Measurements from ENCODE around the gene UBE2R2. TPM values are rescaled to one million over a fixed set of nuclear protein-coding genes. Genes with fewer than 3 reads are reported as not detected.
A peak's percentile ranks its signal among the peaks of the same experiment; 100 is the strongest.
"Not testable (repeated sequence)": the region's sequence is repeated elsewhere in the genome, so short reads cannot be mapped to it uniquely, and the experiment has no call there.

The UBE2R2 gene, protein sequence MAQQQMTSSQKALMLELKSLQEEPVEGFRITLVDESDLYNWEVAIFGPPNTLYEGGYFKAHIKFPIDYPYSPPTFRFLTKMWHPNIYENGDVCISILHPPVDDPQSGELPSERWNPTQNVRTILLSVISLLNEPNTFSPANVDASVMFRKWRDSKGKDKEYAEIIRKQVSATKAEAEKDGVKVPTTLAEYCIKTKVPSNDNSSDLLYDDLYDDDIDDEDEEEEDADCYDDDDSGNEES
- total RNA-seq (10 to 100 TPM; 22.7 to 24.5 TPM), total RNA-seq (29.9 to 107 (median 55.1) reads per million in 172 experiments)
- polyA plus RNA-seq (2013, experiment 1 of 2), result 25.3 TPM
- 29.3 TPM for polyA plus RNA-seq (2013, experiment 2 of 2)

- H3K4me3 Mint-ChIP-seq, result peak within 1 kb of the TSS; percentile 96
- Histone ChIP-seq H3K36me3 (ENCODE audit: insufficient read depth, low read length) (no peaks in the 10 kb centered on the region), H3K27me3 (ENCODE audit: control insufficient read depth in 1 of 2, insufficient read depth in 2 of 2, low read length in 2 of 2) (no peaks in the 10 kb centered on the region), H3K9me3 (ENCODE audit: control insufficient read depth in 1 of 2, insufficient read depth in 1 of 2, low read length in 2 of 2) (no peaks in the 10 kb centered on the region), H3K4me1 (ENCODE audit: insufficient read depth, low read length) (peaks cover 34% of the 10 kb centered on the region), H3K27ac (ENCODE audit: low read depth in 1 of 2, low read length in 2 of 2) (peak within 1 kb of the TSS; percentile 96), H3K4me3 (ENCODE audit: low read length) (peak within 1 kb of the TSS; percentile 64)
- ChIA-PET POLR2A (interaction anchor here (0.8 to 2.1 kb wide), 4 partner anchors 27 to 232 kb away, joined by 3 to 9 read pairs (median 5); partner anchors contain the start of gene UBAP2), CTCF (interaction anchor here (0.6 to 4.4 kb wide), 4 partner anchors 31 to 364 kb away, joined by 3 to 51 read pairs (median 3); no protein-coding TSS in a partner anchor)
- peaks cover 59% of the 10 kb centered on the region for H3K4me1 Mint-ChIP-seq (ENCODE audit: low read depth)
- peak; percentile 80 for ATAC-seq (ENCODE audit: poor library complexity)
- H3K27me3 Mint-ChIP-seq, result no peaks in the 10 kb centered on the region
- intact Hi-C loops (cut with DNase I, micrococcal nuclease), result loop anchor here (2.0 to 10.0 kb wide), 5 partner anchors 228 to 641 kb away; partner anchors contain the start of genes UBAP2 (in 2 of the 2), DNAI1 (in 1 of the 2), FAM219A (in 1 of the 2) and MYORG (in 1 of the 2)
- peak; percentile 89 to 99 (median 92) for DNase-seq
- no peaks in the 10 kb centered on the region for H3K9me3 Mint-ChIP-seq
- H3K36me3 Mint-ChIP-seq (ENCODE audit: low read depth), result peaks cover 17% of the 10 kb centered on the region
- peak within 1 kb of the TSS; percentile 98 for H3K27ac Mint-ChIP-seq
- TF ChIP-seq, protein P1, sequence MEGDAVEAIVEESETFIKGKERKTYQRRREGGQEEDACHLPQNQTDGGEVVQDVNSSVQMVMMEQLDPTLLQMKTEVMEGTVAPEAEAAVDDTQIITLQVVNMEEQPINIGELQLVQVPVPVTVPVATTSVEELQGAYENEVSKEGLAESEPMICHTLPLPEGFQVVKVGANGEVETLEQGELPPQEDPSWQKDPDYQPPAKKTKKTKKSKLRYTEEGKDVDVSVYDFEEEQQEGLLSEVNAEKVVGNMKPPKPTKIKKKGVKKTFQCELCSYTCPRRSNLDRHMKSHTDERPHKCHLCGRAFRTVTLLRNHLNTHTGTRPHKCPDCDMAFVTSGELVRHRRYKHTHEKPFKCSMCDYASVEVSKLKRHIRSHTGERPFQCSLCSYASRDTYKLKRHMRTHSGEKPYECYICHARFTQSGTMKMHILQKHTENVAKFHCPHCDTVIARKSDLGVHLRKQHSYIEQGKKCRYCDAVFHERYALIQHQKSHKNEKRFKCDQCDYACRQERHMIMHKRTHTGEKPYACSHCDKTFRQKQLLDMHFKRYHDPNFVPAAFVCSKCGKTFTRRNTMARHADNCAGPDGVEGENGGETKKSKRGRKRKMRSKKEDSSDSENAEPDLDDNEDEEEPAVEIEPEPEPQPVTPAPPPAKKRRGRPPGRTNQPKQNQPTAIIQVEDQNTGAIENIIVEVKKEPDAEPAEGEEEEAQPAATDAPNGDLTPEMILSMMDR (IDR thresholded peaks at IDR 0.05), result no peak
Observed at GRCh38 chr9:33816327-33817252, at the start of gene UBE2R2. TSS of gene UBE2R2 (plus strand) at chr9:33817160. CDS start at chr9:33817758, 598 bp downstream.

DNA sequence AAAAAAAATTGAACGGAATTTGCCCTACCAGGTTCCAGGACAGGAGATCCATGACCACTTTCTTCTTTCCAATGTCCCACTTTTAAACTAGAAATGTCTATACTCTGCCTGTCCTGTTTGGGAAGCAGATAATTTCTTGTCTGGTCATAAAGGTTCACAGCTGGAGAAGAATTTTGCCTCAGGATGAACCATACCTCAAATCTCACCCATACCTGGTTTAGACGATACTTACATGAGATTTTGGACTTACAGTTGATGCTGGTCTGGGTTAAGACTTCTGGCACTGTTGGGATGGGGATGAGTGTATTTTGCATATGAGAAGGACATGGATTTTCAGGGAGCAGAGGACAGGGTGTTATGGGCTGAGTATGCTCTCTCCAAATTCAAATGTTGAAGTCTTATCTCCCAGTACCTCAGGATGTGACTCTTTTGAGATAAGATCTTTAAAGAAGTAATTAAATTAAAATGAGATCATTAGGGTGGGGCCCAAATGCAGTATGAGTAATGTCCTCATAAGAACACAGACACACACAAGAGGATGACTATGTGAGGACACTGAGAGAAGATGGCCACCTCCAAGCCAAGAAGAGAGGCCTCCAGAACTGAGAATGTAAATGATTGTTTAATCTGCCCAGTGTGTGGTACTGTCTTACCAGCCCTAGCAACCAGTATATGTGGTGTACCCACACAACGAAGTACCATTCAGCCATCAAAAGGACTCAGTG, 46.6 kb upstream of the UBE2R2 start:
- H3K27me3 ChIP-seq (ENCODE audit: control insufficient read depth in 1 of 2, insufficient read depth in 2 of 2, low read length in 2 of 2); intact Hi-C loops (cut with DNase I, micrococcal nuclease); H3K9me3 Mint-ChIP-seq; H3K27ac Mint-ChIP-seq; H3K9me3 ChIP-seq (ENCODE audit: control insufficient read depth in 1 of 2, insufficient read depth in 1 of 2, low read length in 2 of 2); H3K36me3 ChIP-seq (ENCODE audit: insufficient read depth, low read length); H3K4me1 ChIP-seq (ENCODE audit: insufficient read depth, low read length); H3K4me3 ChIP-seq (ENCODE audit: low read length); H3K4me3 Mint-ChIP-seq; POLR2A ChIA-PET; DNase-seq; H3K27ac ChIP-seq (ENCODE audit: low read depth in 1 of 2, low read length in 2 of 2); H3K36me3 Mint-ChIP-seq (ENCODE audit: low read depth); H3K4me1 Mint-ChIP-seq (ENCODE audit: low read depth); CTCF ChIA-PET: not testable (repeated sequence)
- H3K27me3 Mint-ChIP-seq, result peaks cover 11% of the 10 kb centered on the region
- peak; percentile 58 for ATAC-seq (ENCODE audit: poor library complexity)

GRCh38 chr9:33773135-33773534, 43.8 kb upstream of the UBE2R2 start:
- H3K27ac ChIP-seq (ENCODE audit: low read depth in 1 of 2, low read length in 2 of 2); H3K27ac Mint-ChIP-seq; ATAC-seq (ENCODE audit: poor library complexity); H3K36me3 ChIP-seq (ENCODE audit: insufficient read depth, low read length); DNase-seq; CTCF ChIA-PET; H3K27me3 ChIP-seq (ENCODE audit: control insufficient read depth in 1 of 2, insufficient read depth in 2 of 2, low read length in 2 of 2); H3K9me3 Mint-ChIP-seq; H3K4me1 ChIP-seq (ENCODE audit: insufficient read depth, low read length); H3K36me3 Mint-ChIP-seq (ENCODE audit: low read depth); H3K9me3 ChIP-seq (ENCODE audit: control insufficient read depth in 1 of 2, insufficient read depth in 1 of 2, low read length in 2 of 2); H3K4me3 Mint-ChIP-seq; intact Hi-C loops (cut with DNase I, micrococcal nuclease); H3K4me3 ChIP-seq (ENCODE audit: low read length); POLR2A ChIA-PET: not testable (repeated sequence)
- peaks cover 11% of the 10 kb centered on the region for H3K27me3 Mint-ChIP-seq
- peaks cover 11% of the 10 kb centered on the region for H3K4me1 Mint-ChIP-seq (ENCODE audit: low read depth)

GRCh38 chr9:33774074-33774659, 42.8 kb upstream of the UBE2R2 start:
- CTCF ChIA-PET, H3K27ac Mint-ChIP-seq: not testable (repeated sequence)

More at GRCh38 chr9:33774074-33774659, 42.8 kb upstream of the UBE2R2 start:
- POLR2A ChIA-PET; H3K27me3 ChIP-seq (ENCODE audit: control insufficient read depth in 1 of 2, insufficient read depth in 2 of 2, low read length in 2 of 2); H3K36me3 ChIP-seq (ENCODE audit: insufficient read depth, low read length); ATAC-seq (ENCODE audit: poor library complexity); H3K9me3 Mint-ChIP-seq; H3K4me3 ChIP-seq (ENCODE audit: low read length); H3K4me3 Mint-ChIP-seq; H3K36me3 Mint-ChIP-seq (ENCODE audit: low read depth); DNase-seq; H3K4me1 ChIP-seq (ENCODE audit: insufficient read depth, low read length); H3K27ac ChIP-seq (ENCODE audit: low read depth in 1 of 2, low read length in 2 of 2); H3K9me3 ChIP-seq (ENCODE audit: control insufficient read depth in 1 of 2, insufficient read depth in 1 of 2, low read length in 2 of 2); intact Hi-C loops (cut with DNase I, micrococcal nuclease): not testable (repeated sequence)
- H3K27me3 Mint-ChIP-seq, result peaks cover 17% of the 10 kb centered on the region
- H3K4me1 Mint-ChIP-seq (ENCODE audit: low read depth), result peaks cover 17% of the 10 kb centered on the region

Data from CD4-positive, alpha-beta T cell (primary cell).